Measurements from ENCODE around the gene ASPSCR1. TPM values are rescaled to one million over a fixed set of nuclear protein-coding genes. Genes with fewer than 3 reads are reported as not detected.

Gene ASPSCR1
- total and polyA plus RNA-seq, 2 of the 13 experiments (the other 11 are each of a cell fraction or from before 2014, with no cell fraction given), result 274 to 314 TPM

- peak; percentile 77; the same call in 1 of the 2 replicates for TF ChIP-seq MXD3 (CRISPR knock-in tag; IDR thresholded peaks at IDR 0.05)
- TF ChIP-seq KDM5A (IDR thresholded peaks at IDR 0.05; ENCODE audit: borderline replicate concordance, low read length), result no peak; the same call in 1 of the 2 replicates
- TF ChIP-seq ZNF337 (CRISPR knock-in tag; IDR thresholded peaks at IDR 0.05; ENCODE audit: borderline replicate concordance, low read depth), result no peak
- no peak for TF ChIP-seq ZNF646 (CRISPR knock-in tag; IDR thresholded peaks at IDR 0.05)
- peak; percentile 71; the same call in 1 of the 2 replicates for TF ChIP-seq BRD4 (CRISPR knock-in tag; IDR thresholded peaks at IDR 0.05)
- TF ChIP-seq ZNF747 (CRISPR knock-in tag; IDR thresholded peaks at IDR 0.05; ENCODE audit: borderline replicate concordance), result peak; percentile 25
- TF ChIP-seq ZNF510 (CRISPR knock-in tag; IDR thresholded peaks at IDR 0.05; ENCODE audit: low read depth), result 0 out of 2 replicates have a peak, but pooled peaks have one; percentile 65
- TF ChIP-seq ZSCAN22 (CRISPR knock-in tag; IDR thresholded peaks at IDR 0.05), result no peak
- no peak for TF ChIP-seq MIER3 (CRISPR knock-in tag; IDR thresholded peaks at IDR 0.05; ENCODE audit: borderline replicate concordance)
- peak; percentile 6; the same call in 1 of the 2 replicates for TF ChIP-seq KMT2B (CRISPR knock-in tag; IDR thresholded peaks at IDR 0.05)
- peak; percentile 40 for TF ChIP-seq MED1 (CRISPR knock-in tag; IDR thresholded peaks at IDR 0.05)
- 0 out of 2 replicates have a peak, but pooled peaks have one; percentile 74 for TF ChIP-seq ZNF234 (CRISPR knock-in tag; conservative IDR thresholded peaks at IDR 0.05)
- TF ChIP-seq ZNF549 (CRISPR knock-in tag; IDR thresholded peaks at IDR 0.05), result 0 out of 2 replicates have a peak, but pooled peaks have one; percentile 22
- peak; percentile 45; the same call in 1 of the 2 replicates for TF ChIP-seq ZSCAN20 (CRISPR knock-in tag; IDR thresholded peaks at IDR 0.05; ENCODE audit: borderline replicate concordance)
- peak; percentile 61; the same call in 1 of the 2 replicates for TF ChIP-seq ZNF605 (CRISPR knock-in tag; IDR thresholded peaks at IDR 0.05)
- TF ChIP-seq CC2D1A (CRISPR knock-in tag; IDR thresholded peaks at IDR 0.05), result no peak
- 0 out of 2 replicates have a peak, but pooled peaks have one; percentile 58 for TF ChIP-seq DNMT1 (CRISPR knock-in tag; IDR thresholded peaks at IDR 0.05)
- peak; percentile 64; the same call in 1 of the 2 replicates for TF ChIP-seq RXRA (CRISPR knock-in tag; IDR thresholded peaks at IDR 0.05)
- TF ChIP-seq ZSCAN30 (CRISPR knock-in tag; IDR thresholded peaks at IDR 0.05), result no peak
- no peak for TF ChIP-seq SMC3 (IDR thresholded peaks at IDR 0.05; ENCODE audit: low read length)
- peak; percentile 49; the same call in 1 of the 2 replicates for TF ChIP-seq MED13 (CRISPR knock-in tag; IDR thresholded peaks at IDR 0.05)
- no peak for TF ChIP-seq SUZ12 (IDR thresholded peaks at IDR 0.05; ENCODE audit: low read depth, low read length)
- no peak for TF ChIP-seq TCF7L2 (IDR thresholded peaks at IDR 0.05; ENCODE audit: low read depth, low read length)
- TF ChIP-seq ZNF768 (CRISPR knock-in tag; IDR thresholded peaks at IDR 0.05), result peak; percentile 68
- TF ChIP-seq DNMT3B (CRISPR knock-in tag; conservative IDR thresholded peaks at IDR 0.05), result 0 out of 2 replicates have a peak, but pooled peaks have one; percentile 14
- peak; percentile 78 for TF ChIP-seq ASH2L (IDR thresholded peaks at IDR 0.05; ENCODE audit: insufficient read length, low read depth, low read length)
These were observed 45.0 kb downstream of the ASPSCR1 start, which contains the start of gene CENPX (continued) for GRCh38 chr17:82022310-82022980.
